Adrenal gland (tissue), 5 donors: ENCODE results near the gene FAXDC2.

Experiments
- CTCF ChIP-seq, 6 experiments: fragments of 450-650 bp in 4 of 6; fragments of 200-600 bp in 2 of 6; sonication (generic) in 1 of 6; IDR thresholded peaks; 1 replicate in 5 of 6; 2 replicates in 1 of 6; pipeline versions ENCODE4 v1.5.1 to v1.8.0; 2016 to 2021; ENCODE audit warnings: antibody characterized with exemption in 6 of 6, mild to moderate bottlenecking in 2 of 6, moderate library complexity in 1 of 6
- POLR2A ChIP-seq, 2 donors: fragments of 450-650 bp; IDR thresholded peaks; one replicate each; pipeline ENCODE4 v1.6.1; 2017; ENCODE audit warnings: antibody characterized with exemption in 2 of 2, mild to moderate bottlenecking in 2 of 2, moderate library complexity in 1 of 2
- donor health status: DM: no; HTN: no; CAD: no.

GRCh38 chr5:154871734-154872133 is 21.3 kb upstream of the FAXDC2 start:
- TF ChIP-seq CTCF (IDR thresholded peaks at IDR 0.05) (no peak), POLR2A (IDR thresholded peaks at IDR 0.05) (no peak)
